H9 (cell line): Measurements from ENCODE around the gene CATSPER1. TPM values are rescaled to one million over a fixed set of nuclear protein-coding genes. Genes with fewer than 3 reads are reported as not detected.
A peak's percentile ranks its signal among the peaks of the same experiment; 100 is the strongest.

ENCODE experiments used
- DNase-seq: peaks from one replicate; pipeline ENCODE4 v3.0.0-alpha.2; 2017
- H2AFZ ChIP-seq: one replicate; pipeline ENCODE4 v1.6.1; 2013; ENCODE audit warnings: mild to moderate bottlenecking, low read length, control low read depth, moderate library complexity
- H2AK5ac ChIP-seq: 2 replicates; pipeline ENCODE4 v1.6.1; 2013; ENCODE audit warnings: low read length, control low read depth, mixed read lengths; ENCODE audit not compliant: insufficient read length
- H2BK120ac ChIP-seq: one replicate; pipeline ENCODE4 v1.6.1; 2013; ENCODE audit warnings: low read depth, mild to moderate bottlenecking, low read length, control low read depth, inconsistent platforms; ENCODE audit not compliant: poor library complexity, severe bottlenecking
- H2BK12ac ChIP-seq: 2 replicates; pipeline ENCODE4 v1.6.1; 2013; ENCODE audit warnings: low read length, control low read depth, mixed read lengths, low read depth; ENCODE audit not compliant: insufficient read length
- H2BK15ac ChIP-seq: 2 replicates; pipeline ENCODE4 v1.6.1; 2013; ENCODE audit warnings: low read depth, low read length, control low read depth
- H2BK20ac ChIP-seq: one replicate; pipeline ENCODE4 v1.6.1; 2013; ENCODE audit warnings: low read depth, mild to moderate bottlenecking, low read length, control low read depth, inconsistent platforms; ENCODE audit not compliant: poor library complexity, severe bottlenecking
- H2BK5ac ChIP-seq: 2 replicates; pipeline ENCODE4 v1.6.1; 2013; ENCODE audit warnings: low read length, control low read depth, mixed read lengths; ENCODE audit not compliant: insufficient read length
- H3K14ac ChIP-seq: 2 replicates; pipeline ENCODE4 v1.6.1; 2013; ENCODE audit warnings: low read length, control low read depth; ENCODE audit not compliant: insufficient read depth
- H3K18ac ChIP-seq: 2 replicates; pipeline ENCODE4 v1.6.1; 2013; ENCODE audit warnings: low read depth, mild to moderate bottlenecking, mixed read lengths, low read length, control low read depth; ENCODE audit not compliant: insufficient read length
- H3K23ac ChIP-seq: 2 replicates; pipeline ENCODE4 v1.6.1; 2013; ENCODE audit warnings: low read length, control low read depth, mixed read lengths, low read depth; ENCODE audit not compliant: insufficient read length
- H3K23me2 ChIP-seq: 2 replicates; pipeline ENCODE4 v1.6.1; 2013; ENCODE audit warnings: low read depth, mild to moderate bottlenecking, mixed read lengths, low read length, control low read depth; ENCODE audit not compliant: insufficient read length, poor library complexity, severe bottlenecking
- H3K27ac ChIP-seq: 2 replicates; pipeline ENCODE4 v1.5.1; 2013; ENCODE audit warnings: low read length, control low read depth, mixed read lengths, low read depth; ENCODE audit not compliant: insufficient read length
- H3K27me3 ChIP-seq: 2 replicates; pipeline ENCODE4 v1.6.1; 2013; ENCODE audit warnings: low read length, control low read depth, inconsistent platforms; ENCODE audit not compliant: insufficient read depth
- H3K4ac ChIP-seq: 2 replicates; pipeline ENCODE4 v1.6.1; 2013; ENCODE audit warnings: low read depth, mild to moderate bottlenecking, control low read depth, inconsistent platforms, low read length, moderate library complexity
- H3K4me1 ChIP-seq: 2 replicates; pipeline ENCODE4 v1.6.1; 2013; ENCODE audit warnings: low read length, control low read depth, inconsistent platforms; ENCODE audit not compliant: insufficient read depth
- H3K4me2 ChIP-seq: 2 replicates; pipeline ENCODE4 v1.6.1; 2013; ENCODE audit warnings: low read length, control low read depth, mixed read lengths; ENCODE audit not compliant: insufficient read length, insufficient read depth
- H3K56ac ChIP-seq: 2 replicates; pipeline ENCODE4 v1.6.1; 2013; ENCODE audit warnings: low read depth, mild to moderate bottlenecking, mixed read lengths, low read length, control low read depth; ENCODE audit not compliant: insufficient read length
- H3K79me1 ChIP-seq: 2 replicates; pipeline ENCODE4 v1.6.1; 2013; ENCODE audit warnings: low read depth, mild to moderate bottlenecking, moderate library complexity, low read length, control low read depth, inconsistent platforms; ENCODE audit not compliant: insufficient read depth, poor library complexity, severe bottlenecking
- H3K79me2 ChIP-seq: 2 replicates; pipeline ENCODE4 v1.6.1; 2013; ENCODE audit warnings: low read length, control low read depth, inconsistent platforms; ENCODE audit not compliant: insufficient read depth
- H3K9ac ChIP-seq: 2 replicates; pipeline ENCODE4 v1.6.1; 2013; ENCODE audit warnings: low read length, control low read depth, mixed read lengths; ENCODE audit not compliant: insufficient read length; ENCODE audit errors: extremely low read depth
- H3K9me3 ChIP-seq: one replicate; pipeline ENCODE4 v1.6.1; 2013; ENCODE audit warnings: low read depth, low read length, inconsistent platforms; ENCODE audit not compliant: control insufficient read depth
- H3T11ph ChIP-seq: one replicate; pipeline ENCODE4 v1.6.1; 2013; ENCODE audit warnings: mild to moderate bottlenecking, low read length, control low read depth, inconsistent platforms
- H4K20me1 ChIP-seq: one replicate; pipeline ENCODE4 v1.6.1; 2013; ENCODE audit not compliant: control insufficient read depth, insufficient read length, insufficient read depth
- H4K5ac ChIP-seq: 2 replicates; pipeline ENCODE4 v1.6.1; 2013; ENCODE audit warnings: low read depth, mild to moderate bottlenecking, mixed read lengths, low read length, control low read depth; ENCODE audit not compliant: insufficient read length
- H4K8ac ChIP-seq: replicated peaks from 2 replicates; pipeline ENCODE4 v1.6.1; 2013; ENCODE audit warnings: low read length, control low read depth, mixed read lengths, low read depth; ENCODE audit not compliant: insufficient read length
- H4K91ac ChIP-seq: 2 replicates; pipeline ENCODE4 v1.6.1; 2013; ENCODE audit warnings: low read depth, mild to moderate bottlenecking, moderate library complexity, mixed read lengths, low read length, control low read depth; ENCODE audit not compliant: insufficient read length
- H3K27ac Mint-ChIP-seq, 3 experiments: 2 replicates in 2 of 3; 3 replicates in 1 of 3; pipeline ENCODE4 v1.8.0; 2020 to 2021; ENCODE audit warnings: mixed read lengths in 3 of 3, mild to moderate bottlenecking in 1 of 3, moderate library complexity in 1 of 3
- H3K27me3 Mint-ChIP-seq: 2 replicates; pipeline ENCODE4 v1.8.0; 2021; ENCODE audit warnings: low read depth, mild to moderate bottlenecking, moderate library complexity, mixed read lengths
- H3K36me3 Mint-ChIP-seq, 3 experiments: 2 replicates in 2 of 3; 3 replicates in 1 of 3; pipeline ENCODE4 v1.8.0; 2020 to 2021; ENCODE audit warnings: low read depth in 3 of 3, mixed read lengths in 3 of 3; ENCODE audit not compliant: insufficient read depth in 1 of 3
- H3K4me1 Mint-ChIP-seq, 2 experiments: 2 replicates each; pipeline ENCODE4 v1.8.0; 2020; ENCODE audit warnings: mixed read lengths in 2 of 2
- H3K4me3 Mint-ChIP-seq, 2 experiments: 2 replicates in 1 of 2; 3 replicates in 1 of 2; pipeline ENCODE4 v1.8.0; 2020 to 2021; ENCODE audit warnings: mild to moderate bottlenecking in 2 of 2, mixed read lengths in 2 of 2, moderate library complexity in 1 of 2
- H3K9me3 Mint-ChIP-seq, 2 experiments: 2 replicates in 1 of 2; 3 replicates in 1 of 2; pipeline ENCODE4 v1.8.0; 2020; ENCODE audit warnings: mild to moderate bottlenecking in 2 of 2, mixed read lengths in 2 of 2, moderate library complexity in 1 of 2
- CTCF ChIP-seq: fragments of 200-600 bp; sonication (generic); conservative IDR thresholded peaks from 3 replicates; pipeline ENCODE4 v1.8.0; 2021; ENCODE audit warnings: antibody characterized with exemption, mild to moderate bottlenecking
- WGBS: extraction: QIAGEN DNeasy Blood & Tissue Kit; methylation state at CpG from one replicate; pipeline ENCODE4 v1.1.7; 2013; ENCODE audit warnings: missing lambda C conversion rate, low lambda C conversion rate, mixed read lengths; ENCODE audit not compliant: insufficient read length; ENCODE audit errors: extremely low coverage; 5-methylcytosine and 5-hydroxymethylcytosine counted together
- total RNA-seq: library from RNA; stranded (reverse); gene quantifications from 2 replicates; pipeline ENCODE4 v1.2.1, GENCODE V29; 2021

CATSPER1 gene
- total RNA-seq, 1 experiment from 2014 or later: not detected

GRCh38 chr11:65976216-65977176 lies 49.8 kb downstream of the CATSPER1 start:
- no peak overlapping the region for H4K8ac ChIP-seq
- peaks cover 33 to 62% (median 60%) of the 10 kb centered on the region in 3 experiments; a peak in 6 of 7 replicates for H3K36me3 Mint-ChIP-seq
- no peak overlapping the region for H3K4ac ChIP-seq
- H3K14ac ChIP-seq: no peak overlapping the region
- H3K23me2 ChIP-seq: no peaks in the 10 kb centered on the region
- DNase-seq: no peak
- no peak overlapping the region for H4K5ac ChIP-seq
- H2AFZ ChIP-seq: no peak overlapping the region
- no peak overlapping the region for H2BK20ac ChIP-seq
- H3T11ph ChIP-seq: no peak overlapping the region
- H2BK5ac ChIP-seq: no peak overlapping the region
- H3K23ac ChIP-seq: no peak overlapping the region
- H4K91ac ChIP-seq: no peak overlapping the region
- no CpG with 5 or more reads among the region's 43 CpGs for WGBS
- no peaks in the 10 kb centered on the region for H3K79me1 ChIP-seq
- no peak overlapping the region for H3K18ac ChIP-seq
- no peak overlapping the region for H3K4me3 Mint-ChIP-seq
- H3K9ac ChIP-seq: no peak overlapping the region
- H3K9me3 Mint-ChIP-seq: no peaks in the 10 kb centered on the region
- no peak overlapping the region for H2BK15ac ChIP-seq
- H2AK5ac ChIP-seq: no peak overlapping the region
- H3K27ac Mint-ChIP-seq: peak overlapping the region in 2 of 3 experiments; percentile 61 to 88; a peak in 3 of 7 replicates
- no peaks in the 10 kb centered on the region for H3K27me3 ChIP-seq
- no peak for TF ChIP-seq CTCF
- H2BK12ac ChIP-seq: no peak overlapping the region
- no peaks in the 10 kb centered on the region; the same call in 1 of the 2 replicates for H3K27me3 Mint-ChIP-seq
- H3K9me3 ChIP-seq: no peaks in the 10 kb centered on the region
- no peak overlapping the region for H3K56ac ChIP-seq
- H3K27ac ChIP-seq: no peak overlapping the region
- no peaks in the 10 kb centered on the region for H3K4me1 Mint-ChIP-seq
- H4K20me1 ChIP-seq: no peaks in the 10 kb centered on the region
- no peak overlapping the region for H2BK120ac ChIP-seq
- no peaks in the 10 kb centered on the region for H3K79me2 ChIP-seq
- no peak overlapping the region for H3K4me2 ChIP-seq
- H3K4me1 ChIP-seq: no peaks in the 10 kb centered on the region
